ENCODE measurements around the gene PML.
"Not testable (repeated sequence)": the region's sequence is repeated elsewhere in the genome, so short reads cannot be mapped to it uniquely, and the experiment has no call there.

DNA sequence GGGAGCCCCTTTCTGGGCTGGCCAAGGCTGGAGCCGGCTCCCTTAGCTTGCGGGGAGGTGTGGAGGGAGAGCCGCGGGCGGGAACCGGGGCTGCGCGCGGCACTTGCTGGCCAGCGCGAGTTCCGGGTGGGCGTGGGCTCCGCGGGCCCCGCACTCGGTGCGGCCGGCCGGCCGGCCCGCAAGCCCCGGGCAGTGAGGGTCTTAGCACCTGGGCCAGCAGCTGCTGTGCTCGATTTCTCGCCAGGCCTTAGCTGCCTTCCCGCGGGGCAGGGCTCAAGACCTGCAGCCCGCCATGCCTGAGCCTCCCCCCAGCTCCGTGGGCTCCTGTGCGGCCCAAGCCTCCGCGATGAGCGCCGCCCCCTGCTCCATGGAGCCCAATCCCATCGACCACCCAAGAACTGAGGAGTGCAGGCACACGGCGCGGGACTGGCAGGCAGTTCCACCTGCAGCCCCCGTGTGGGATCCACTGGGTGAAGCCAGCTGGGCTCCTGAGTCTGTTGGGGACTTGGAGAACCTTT lies 20.8 kb upstream of the PML start:
- not testable (repeated sequence) for TF ChIP-seq POLR2A (IDR thresholded peaks at IDR 0.05)
- TF ChIP-seq, protein P1, sequence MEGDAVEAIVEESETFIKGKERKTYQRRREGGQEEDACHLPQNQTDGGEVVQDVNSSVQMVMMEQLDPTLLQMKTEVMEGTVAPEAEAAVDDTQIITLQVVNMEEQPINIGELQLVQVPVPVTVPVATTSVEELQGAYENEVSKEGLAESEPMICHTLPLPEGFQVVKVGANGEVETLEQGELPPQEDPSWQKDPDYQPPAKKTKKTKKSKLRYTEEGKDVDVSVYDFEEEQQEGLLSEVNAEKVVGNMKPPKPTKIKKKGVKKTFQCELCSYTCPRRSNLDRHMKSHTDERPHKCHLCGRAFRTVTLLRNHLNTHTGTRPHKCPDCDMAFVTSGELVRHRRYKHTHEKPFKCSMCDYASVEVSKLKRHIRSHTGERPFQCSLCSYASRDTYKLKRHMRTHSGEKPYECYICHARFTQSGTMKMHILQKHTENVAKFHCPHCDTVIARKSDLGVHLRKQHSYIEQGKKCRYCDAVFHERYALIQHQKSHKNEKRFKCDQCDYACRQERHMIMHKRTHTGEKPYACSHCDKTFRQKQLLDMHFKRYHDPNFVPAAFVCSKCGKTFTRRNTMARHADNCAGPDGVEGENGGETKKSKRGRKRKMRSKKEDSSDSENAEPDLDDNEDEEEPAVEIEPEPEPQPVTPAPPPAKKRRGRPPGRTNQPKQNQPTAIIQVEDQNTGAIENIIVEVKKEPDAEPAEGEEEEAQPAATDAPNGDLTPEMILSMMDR (IDR thresholded peaks at IDR 0.05), result not testable (repeated sequence)
